IMR-90 (cell line): ENCODE results near the gene SIPA1L3. TPM values are rescaled to one million over a fixed set of nuclear protein-coding genes. Genes with fewer than 3 reads are reported as not detected.

ENCODE experiments used
- ATAC-seq: fragments of 200-7000 bp; cut with Tn5 transposase; 2 replicates; pipeline ENCODE4 v1.9.1; 2020; ENCODE audit warnings: low read depth, mild to moderate bottlenecking, moderate library complexity
- BruUV-seq: library from RNA; stranded (reverse); fragments of 400-500 nt; replicated peaks from 2 replicates; lab custom pipeline; 2021; lab: Mats Ljungman, UMichigan
- CTCF ChIA-PET: fragments of 300-600 bp; formaldehyde crosslinking; extraction: SDS; loops from one replicate; lab custom pipeline; 2021; ENCODE audit warnings: antibody characterized with exemption; lab: Yijun Ruan, JAX
- POLR2A ChIA-PET: fragments of 300-600 bp; sonication (Branson Sonifier 250); formaldehyde crosslinking; loops from one replicate; lab custom pipeline; 2022; ENCODE audit warnings: antibody characterized with exemption; ENCODE audit not compliant: unreplicated experiment; lab: Charles Lee
- DNase-seq: peaks from one replicate; pipeline ENCODE4 v3.0.0; 2013
- H2AFZ ChIP-seq: replicated peaks from 2 replicates; pipeline ENCODE3; 2013; ENCODE audit warnings: low read length, mild to moderate bottlenecking; ENCODE audit not compliant: poor library complexity
- H2AK5ac ChIP-seq: 2 replicates; pipeline ENCODE4 v1.6.1; 2013; ENCODE audit warnings: low read depth, low read length, inconsistent platforms
- H2AK9ac ChIP-seq: replicated peaks from 2 replicates; pipeline ENCODE3; 2013; ENCODE audit warnings: mild to moderate bottlenecking, low read depth, low read length, moderate library complexity; ENCODE audit not compliant: poor library complexity
- H2BK120ac ChIP-seq: 2 replicates; pipeline ENCODE4 v1.6.1; 2013; ENCODE audit warnings: low read depth, low read length, inconsistent platforms
- H2BK15ac ChIP-seq: 3 replicates; pipeline ENCODE4 v1.6.1; 2013; ENCODE audit warnings: low read depth, low read length, inconsistent platforms
- H2BK20ac ChIP-seq: 2 replicates; pipeline ENCODE4 v1.6.1; 2013; ENCODE audit warnings: low read depth, mild to moderate bottlenecking, inconsistent platforms, low read length, moderate library complexity
- H2BK5ac ChIP-seq: 2 replicates; pipeline ENCODE4 v1.6.1; 2013; ENCODE audit warnings: mild to moderate bottlenecking, low read depth, low read length, inconsistent platforms; ENCODE audit not compliant: poor library complexity, severe bottlenecking
- H3K14ac ChIP-seq: replicated peaks from 2 replicates; pipeline ENCODE4 v1.6.1; 2013; ENCODE audit warnings: low read depth, low read length, inconsistent platforms
- H3K18ac ChIP-seq: 2 replicates; pipeline ENCODE4 v1.6.1; 2013; ENCODE audit warnings: low read depth, low read length, control low read depth
- H3K23ac ChIP-seq: 2 replicates; pipeline ENCODE4 v1.6.1; 2013; ENCODE audit warnings: low read depth, low read length, inconsistent platforms
- H3K27ac ChIP-seq: 2 replicates; pipeline ENCODE4 v1.5.1; 2013; ENCODE audit warnings: mild to moderate bottlenecking, control low read depth, low read length; ENCODE audit not compliant: insufficient read depth
- H3K27me3 ChIP-seq: 2 replicates; pipeline ENCODE4 v1.6.1; 2013; ENCODE audit warnings: low read length; ENCODE audit not compliant: control insufficient read depth, insufficient read depth
- H3K36me3 ChIP-seq: 2 replicates; pipeline ENCODE4 v1.6.1; 2013; ENCODE audit warnings: low read length, mixed read lengths; ENCODE audit not compliant: control insufficient read depth, insufficient read depth
- H3K4ac ChIP-seq: 2 replicates; pipeline ENCODE4 v1.6.1; 2013; ENCODE audit warnings: low read depth, low read length, inconsistent platforms
- H3K4me1 ChIP-seq: 2 replicates; pipeline ENCODE4 v1.6.1; 2013; ENCODE audit warnings: low read length, mixed read lengths; ENCODE audit not compliant: control insufficient read depth, insufficient read depth
- H3K4me2 ChIP-seq: 2 replicates; pipeline ENCODE4 v1.6.1; 2013; ENCODE audit warnings: low read depth, mild to moderate bottlenecking, control low read depth, low read length, moderate library complexity
- H3K4me3 ChIP-seq: 2 replicates; pipeline ENCODE4 v1.5.1; 2013; ENCODE audit warnings: low read depth, mild to moderate bottlenecking, control low read depth, low read length, moderate library complexity; ENCODE audit not compliant: insufficient read depth
- H3K56ac ChIP-seq: 2 replicates; pipeline ENCODE4 v1.6.1; 2013; ENCODE audit warnings: low read length, inconsistent platforms; ENCODE audit not compliant: insufficient read depth; ENCODE audit errors: extremely low read depth
- H3K79me1 ChIP-seq, 2 experiments: 2 replicates each; pipeline ENCODE4 v1.6.1; 2013; ENCODE audit warnings: low read length in 2 of 2, inconsistent platforms in 1 of 2, low read depth in 1 of 2
- H3K9ac ChIP-seq: 2 replicates; pipeline ENCODE4 v1.6.1; 2013; ENCODE audit warnings: low read depth, low read length, control low read depth
- H3K9me1 ChIP-seq: 2 replicates; pipeline ENCODE4 v1.6.1; 2013; ENCODE audit warnings: low read length, inconsistent platforms; ENCODE audit not compliant: insufficient read depth
- H3K9me3 ChIP-seq: 2 replicates; pipeline ENCODE4 v1.6.1; 2013; ENCODE audit warnings: low read length; ENCODE audit not compliant: control insufficient read depth, insufficient read depth
- H4K20me1 ChIP-seq: 2 replicates; pipeline ENCODE4 v1.6.1; 2013; ENCODE audit warnings: low read length, inconsistent platforms; ENCODE audit not compliant: insufficient read depth
- H4K5ac ChIP-seq: 2 replicates; pipeline ENCODE4 v1.6.1; 2013; ENCODE audit warnings: mild to moderate bottlenecking, low read depth, low read length, control low read depth
- H4K8ac ChIP-seq, 2 experiments: 2 replicates each; pipeline ENCODE4 v1.6.1; 2013; ENCODE audit warnings: low read depth in 2 of 2, low read length in 2 of 2, control low read depth in 1 of 2, inconsistent platforms in 1 of 2
- H4K91ac ChIP-seq: 2 replicates; pipeline ENCODE4 v1.6.1; 2013; ENCODE audit warnings: low read depth, low read length, inconsistent platforms; ENCODE audit not compliant: insufficient read depth
- CHD1 ChIP-seq: IDR thresholded peaks from 2 replicates; pipeline ENCODE4 v1.6.1; 2012; ENCODE audit warnings: low read depth, low read length, improper control_type of control experiment
- MAFK ChIP-seq: IDR thresholded peaks from 2 replicates; pipeline ENCODE4 v1.6.1; 2012; ENCODE audit warnings: low read depth, low read length, improper control_type of control experiment
- MAZ ChIP-seq: IDR thresholded peaks from 2 replicates; pipeline ENCODE4 v1.6.1; 2012; ENCODE audit warnings: low read depth, mild to moderate bottlenecking, low read length, improper control_type of control experiment, moderate library complexity, borderline replicate concordance
- MXI1 ChIP-seq: IDR thresholded peaks from 2 replicates; pipeline ENCODE4 v1.6.1; 2012; ENCODE audit warnings: low read depth, mild to moderate bottlenecking, low read length, moderate library complexity, borderline replicate concordance
- NFE2L2 ChIP-seq: fragments of 150-350 bp; IDR thresholded peaks from 2 replicates; pipeline ENCODE4 v1.6.1; 2016; ENCODE audit warnings: low read depth, mild to moderate bottlenecking, low read length
- POLR2A ChIP-seq: IDR thresholded peaks from 2 replicates; pipeline ENCODE4 v1.6.1; 2012; ENCODE audit warnings: mild to moderate bottlenecking, low read depth, low read length
- RAD21 ChIP-seq: IDR thresholded peaks from 2 replicates; pipeline ENCODE4 v1.6.1; 2012; ENCODE audit warnings: low read length, improper control_type of control experiment
- RCOR1 ChIP-seq: IDR thresholded peaks from 2 replicates; pipeline ENCODE4 v1.6.1; 2012; ENCODE audit warnings: mild to moderate bottlenecking, low read length, improper control_type of control experiment; ENCODE audit not compliant: insufficient replicate concordance
- SMC3 ChIP-seq: fragments of 150-350 bp; IDR thresholded peaks from 2 replicates; pipeline ENCODE4 v1.6.1; 2016; ENCODE audit warnings: low read depth, mild to moderate bottlenecking, antibody characterized with exemption, low read length, moderate library complexity
- WGBS, 2 experiments: methylation state at CpG; one replicate each; pipeline versions ENCODE4 v1.1.5 to v1.1.7; 2013; ENCODE audit warnings: missing lambda C conversion rate in 2 of 2; ENCODE audit not compliant: insufficient read length in 1 of 2; ENCODE audit errors: extremely low coverage in 2 of 2; 5-methylcytosine and 5-hydroxymethylcytosine counted together
- dilution Hi-C: fragments of 300-500 bp; cut with HindIII; formaldehyde crosslinking; loops from one replicate; pipeline ENCODE4 v1.14.3; 2018; ENCODE audit warnings: low sequenced_read_pairs; ENCODE audit not compliant: unreplicated experiment
- in situ Hi-C: fragments of 300-500 bp; cut with MboI; formaldehyde crosslinking; loops from 3 replicates; pipeline ENCODE4 v1.14.3; 2019; ENCODE audit warnings: low sequenced_read_pairs, inconsistent platforms, mixed read lengths
- intact Hi-C: fragments of 100-400 bp; cut with micrococcal nuclease; formaldehyde crosslinking; loops from 2 replicates; pipeline ENCODE4 v1.10.0; 2022
- polyA plus RNA-seq, 3 experiments: library from polyadenylated mRNA; depleted of rRNA; stranded (reverse); fragments of >200 nt; gene quantifications; 2 replicates each; pipeline ENCODE4 v1.2.3, GENCODE V29; 2012; ENCODE audit warnings: low replicate concordance in 1 of 3
- total RNA-seq: library from RNA; depleted of rRNA; stranded (reverse); fragments of >200 nt; gene quantifications from 2 replicates; pipeline ENCODE4 v1.2.3, GENCODE V29; 2012

The SIPA1L3 gene
- total and polyA plus RNA-seq, 2 of the 4 experiments (the other 2 are of a cell fraction), result 4.1 to 9.4 TPM

GRCh38 chr19:38248421-38248820 is 341.4 kb downstream of the SIPA1L3 start:
- Histone ChIP-seq H2AK9ac (no peak overlapping the region), H2AFZ (no peak overlapping the region), H3K79me1 (no peaks in the 10 kb centered on the region), H4K91ac (no peak overlapping the region), H4K8ac (no peak overlapping the region), H4K20me1 (no peaks in the 10 kb centered on the region), H3K27ac (no peak overlapping the region), H3K4me3 (no peak overlapping the region), H2BK5ac (no peak overlapping the region), H3K23ac (no peak overlapping the region), H2BK120ac (no peak overlapping the region), H4K5ac (no peak overlapping the region), H3K9me1 (peaks cover 3% of the 10 kb centered on the region; the same call in 1 of the 2 replicates), H3K9me3 (no peaks in the 10 kb centered on the region), H3K56ac (no peak overlapping the region), H3K9ac (no peak overlapping the region), H2BK20ac (no peak overlapping the region), H3K27me3 (no peaks in the 10 kb centered on the region), H3K18ac (no peak overlapping the region), H3K36me3 (no peaks in the 10 kb centered on the region), H2BK15ac (no peak overlapping the region), H2AK5ac (peak overlapping the region; percentile 70), H3K4me2 (no peak overlapping the region), H3K4me1 (peaks cover 30% of the 10 kb centered on the region), H3K14ac (no peak overlapping the region), H3K4ac (no peak overlapping the region)
- 100% methylated on average over 1 of the region's 7 CpGs; no CpG with 5 or more reads in 1 of the 2 experiments for WGBS, 2 experiments
- intact Hi-C loops (no loop called here), in situ Hi-C loops (loop anchor here (25.0 kb wide), 1 partner anchor 389 kb away; the partner anchor contains the start of gene ACTN4), dilution Hi-C loops (no loop called here)
- CTCF ChIA-PET, result no interaction called here
- DNase-seq (no peak), ATAC-seq (no peak)
- BruUV-seq, result no TSS peak
- TF ChIP-seq MAZ (no peak), NFE2L2 (no peak), SMC3 (no peak), MAFK (no peak), RCOR1 (no peak), POLR2A (no peak), CHD1 (no peak), MXI1 (no peak), RAD21 (no peak)
- POLR2A ChIA-PET, result no interaction called here
